ENCODE measurements around the gene CALHM4.

Gene CALHM4

DNA sequence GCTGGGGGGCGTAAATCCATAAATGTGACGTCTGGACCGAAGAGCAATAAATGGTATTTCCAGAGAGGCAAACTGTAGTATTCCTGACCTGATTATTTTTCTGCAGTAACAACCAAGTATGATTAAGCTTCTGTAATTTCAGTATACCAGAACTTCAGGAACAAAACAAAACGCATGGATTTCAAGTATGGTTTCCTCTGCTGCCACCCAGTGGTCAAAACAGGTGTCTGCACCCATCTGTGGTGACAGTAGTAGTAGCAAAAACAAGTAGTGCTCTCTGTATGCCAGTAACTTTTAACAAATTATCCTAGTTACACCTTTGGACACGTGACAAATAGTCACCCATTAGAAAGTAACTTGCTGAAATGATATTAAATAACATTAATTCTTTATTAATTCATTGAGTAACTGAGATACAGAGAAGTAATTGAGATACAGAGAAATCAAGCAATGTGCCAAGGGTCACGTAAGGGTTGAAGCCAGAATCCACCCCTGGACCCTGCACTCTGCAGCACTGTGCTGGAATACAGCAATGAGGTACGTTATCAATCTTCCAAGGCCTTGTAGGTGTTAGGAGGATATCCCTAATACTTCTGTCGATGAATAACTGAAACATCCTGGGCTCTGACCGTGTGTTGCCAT, 7.9 kb downstream of the CALHM4 start:
- peak; percentile 73 for DNase-seq (ENCODE audit: extremely low spot score)
- TF ChIP-seq ELF4 (IDR thresholded peaks at IDR 0.05) (no peak), FOXA1 (IDR thresholded peaks at IDR 0.05) (no peak), TARDBP (IDR thresholded peaks at IDR 0.05) (no peak), SUZ12 (IDR thresholded peaks at IDR 0.05) (no peak), HDGF (IDR thresholded peaks at IDR 0.05; ENCODE audit: borderline replicate concordance) (no peak), FOXK2 (IDR thresholded peaks at IDR 0.05) (no peak), LEF1 (IDR thresholded peaks at IDR 0.05; ENCODE audit: borderline replicate concordance) (no peak)
- TF ChIP-seq, protein P1, sequence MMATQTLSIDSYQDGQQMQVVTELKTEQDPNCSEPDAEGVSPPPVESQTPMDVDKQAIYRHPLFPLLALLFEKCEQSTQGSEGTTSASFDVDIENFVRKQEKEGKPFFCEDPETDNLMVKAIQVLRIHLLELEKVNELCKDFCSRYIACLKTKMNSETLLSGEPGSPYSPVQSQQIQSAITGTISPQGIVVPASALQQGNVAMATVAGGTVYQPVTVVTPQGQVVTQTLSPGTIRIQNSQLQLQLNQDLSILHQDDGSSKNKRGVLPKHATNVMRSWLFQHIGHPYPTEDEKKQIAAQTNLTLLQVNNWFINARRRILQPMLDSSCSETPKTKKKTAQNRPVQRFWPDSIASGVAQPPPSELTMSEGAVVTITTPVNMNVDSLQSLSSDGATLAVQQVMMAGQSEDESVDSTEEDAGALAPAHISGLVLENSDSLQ (IDR thresholded peaks at IDR 0.05) = 0 out of 2 replicates have a peak, but pooled peaks have one; percentile 13
- CTCF ChIA-PET = interaction anchor here (0.6 to 1.7 kb wide), 16 partner anchors 9 to 654 kb away, joined by 3 to 17 read pairs (median 4); partner anchors contain the start of genes CALHM5, RWDD1 and TSPYL4
- POLR2A ChIA-PET = interaction anchor here (1.0 to 1.9 kb wide), 4 partner anchors 9 to 50 kb away, joined by 3 to 5 read pairs (median 4); partner anchors contain the start of genes CALHM5 and RWDD1

DNA sequence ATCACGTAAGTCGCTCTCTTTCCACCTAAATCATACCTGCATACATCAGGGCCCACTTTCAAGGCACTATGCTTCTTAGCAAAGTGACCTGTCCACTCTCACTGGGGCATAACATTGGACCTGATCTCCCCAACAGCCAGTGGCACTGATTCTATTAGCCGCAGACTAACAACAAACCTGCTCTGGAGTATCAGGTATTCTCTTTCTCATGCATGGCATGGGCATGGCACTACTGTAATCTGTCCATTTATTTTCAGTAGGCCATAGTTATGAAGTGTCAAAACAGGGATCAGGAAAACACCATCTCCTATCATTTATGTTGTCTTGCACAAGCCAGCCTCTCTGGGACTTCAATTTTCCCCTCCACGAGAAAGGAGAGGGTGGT, 8.5 kb downstream of the CALHM4 start:
- DNase-seq (ENCODE audit: extremely low spot score) = no peak
- POLR2A ChIA-PET = interaction anchor here (1.9 kb wide), 1 partner anchor 9 kb away, joined by 5 read pairs; the partner anchor contains the start of gene RWDD1
- TF ChIP-seq CTBP1 (IDR thresholded peaks at IDR 0.05; ENCODE audit: borderline replicate concordance) (no peak), BHLHE40 (IDR thresholded peaks at IDR 0.05; ENCODE audit: borderline replicate concordance) (no peak), NFRKB (IDR thresholded peaks at IDR 0.05) (no peak), L3MBTL2 (conservative IDR thresholded peaks at IDR 0.05) (no peak), TARDBP (IDR thresholded peaks at IDR 0.05) (no peak), FOXK2 (IDR thresholded peaks at IDR 0.05) (no peak), FOXM1 (IDR thresholded peaks at IDR 0.05; ENCODE audit: borderline replicate concordance) (no peak), SUZ12 (IDR thresholded peaks at IDR 0.05) (no peak), FOXA1 (IDR thresholded peaks at IDR 0.05) (no peak), HDGF (IDR thresholded peaks at IDR 0.05; ENCODE audit: borderline replicate concordance) (no peak), ZNF384 (IDR thresholded peaks at IDR 0.05) (no peak), LEF1 (IDR thresholded peaks at IDR 0.05; ENCODE audit: borderline replicate concordance) (no peak), SP1 (IDR thresholded peaks at IDR 0.05) (no peak), ELF4 (IDR thresholded peaks at IDR 0.05) (no peak), ARNT (IDR thresholded peaks at IDR 0.05) (no peak)
- TF ChIP-seq, protein P1 (IDR thresholded peaks at IDR 0.05) = no peak
- CTCF ChIA-PET = interaction anchor here (0.9 to 1.0 kb wide), 2 partner anchors 29 to 275 kb away, joined by 3 to 5 read pairs; no protein-coding TSS in a partner anchor

GRCh38 chr6:116562614-116563013, 9.1 kb downstream of the CALHM4 start:
- ChIA-PET CTCF (interaction anchor here (0.9 to 1.0 kb wide), 3 partner anchors 29 to 346 kb away, joined by 3 to 5 read pairs (median 4); no protein-coding TSS in a partner anchor), POLR2A (interaction anchor here (1.9 kb wide), 2 partner anchors 8 to 282 kb away, joined by 5 to 6 read pairs; partner anchors contain the start of genes RWDD1 and TSPYL1)
- no peak for DNase-seq (ENCODE audit: extremely low spot score)
- TF ChIP-seq ZNF384 (IDR thresholded peaks at IDR 0.05) (no peak), SP1 (IDR thresholded peaks at IDR 0.05) (no peak), ARNT (IDR thresholded peaks at IDR 0.05) (no peak), ELF4 (IDR thresholded peaks at IDR 0.05) (no peak), FOXM1 (IDR thresholded peaks at IDR 0.05; ENCODE audit: borderline replicate concordance) (no peak), BHLHE40 (IDR thresholded peaks at IDR 0.05; ENCODE audit: borderline replicate concordance) (no peak), L3MBTL2 (conservative IDR thresholded peaks at IDR 0.05) (no peak), LEF1 (IDR thresholded peaks at IDR 0.05; ENCODE audit: borderline replicate concordance) (no peak), SUZ12 (IDR thresholded peaks at IDR 0.05) (no peak), HDGF (IDR thresholded peaks at IDR 0.05; ENCODE audit: borderline replicate concordance) (no peak), FOXA1 (IDR thresholded peaks at IDR 0.05) (no peak), CTBP1 (IDR thresholded peaks at IDR 0.05; ENCODE audit: borderline replicate concordance) (no peak), TARDBP (IDR thresholded peaks at IDR 0.05) (no peak), FOXK2 (IDR thresholded peaks at IDR 0.05) (no peak), NFRKB (IDR thresholded peaks at IDR 0.05) (no peak)
- TF ChIP-seq, protein P1 (IDR thresholded peaks at IDR 0.05) = no peak

DNA sequence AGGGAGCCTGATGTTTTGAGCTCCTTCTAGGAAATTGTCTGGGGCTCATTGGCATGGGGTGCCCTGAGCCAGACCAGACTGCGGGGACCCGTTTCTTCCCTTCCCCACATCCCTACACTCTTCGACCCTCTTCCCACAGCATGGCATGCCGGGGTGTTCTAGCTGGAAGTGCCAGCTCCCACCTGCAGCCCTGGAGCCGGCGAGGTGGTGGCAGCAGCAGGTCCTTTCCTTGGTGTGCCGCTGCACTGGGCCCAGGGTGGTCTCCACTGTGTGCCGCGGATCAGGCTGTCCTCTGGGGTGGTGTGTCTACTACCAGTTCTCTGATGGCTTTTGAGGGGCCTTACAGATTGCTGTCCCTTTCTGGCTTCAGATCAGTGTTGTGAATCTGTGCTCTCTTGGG, 10.3 kb downstream of the CALHM4 start:
- ChIA-PET CTCF (interaction anchor here (0.5 to 0.7 kb wide), 3 partner anchors 31 to 276 kb away, joined by 3 to 4 read pairs (median 3); no protein-coding TSS in a partner anchor), POLR2A (interaction anchor here (1.3 to 1.9 kb wide), 3 partner anchors 7 to 284 kb away, joined by 3 to 6 read pairs (median 5); partner anchors contain the start of genes RWDD1 and TSPYL1)
- DNase-seq (ENCODE audit: extremely low spot score) = no peak
- TF ChIP-seq CTBP1 (IDR thresholded peaks at IDR 0.05; ENCODE audit: borderline replicate concordance) (no peak), FOXK2 (IDR thresholded peaks at IDR 0.05) (no peak), SUZ12 (IDR thresholded peaks at IDR 0.05) (no peak), ARNT (IDR thresholded peaks at IDR 0.05) (no peak), HDGF (IDR thresholded peaks at IDR 0.05; ENCODE audit: borderline replicate concordance) (no peak), ZNF384 (IDR thresholded peaks at IDR 0.05) (no peak), ELF4 (IDR thresholded peaks at IDR 0.05) (no peak), LEF1 (IDR thresholded peaks at IDR 0.05; ENCODE audit: borderline replicate concordance) (no peak), FOXM1 (IDR thresholded peaks at IDR 0.05; ENCODE audit: borderline replicate concordance) (no peak), FOXA1 (IDR thresholded peaks at IDR 0.05) (no peak), SP1 (IDR thresholded peaks at IDR 0.05) (no peak), BHLHE40 (IDR thresholded peaks at IDR 0.05; ENCODE audit: borderline replicate concordance) (no peak), TARDBP (IDR thresholded peaks at IDR 0.05) (no peak)
- TF ChIP-seq, protein P1 (IDR thresholded peaks at IDR 0.05) = no peak

Data from HEK293T (cell line).